GM21447 (cell line): Measurements from ENCODE around the gene BABAM2.
"Not testable (repeated sequence)": the region's sequence is repeated elsewhere in the genome, so short reads cannot be mapped to it uniquely, and the experiment has no call there.

ENCODE experiments used
- ATAC-seq: cut with Tn5 transposase; IDR thresholded peaks from one replicate; pipeline ENCODE4 v1.9.1; 2021; ENCODE audit not compliant: unreplicated experiment

The BABAM2 gene

GRCh38 chr2:27972311-27972710 is 81.8 kb downstream of the BABAM2 start:
- ATAC-seq: no peak

GRCh38 chr2:27973592-27973991 is 83.1 kb downstream of the BABAM2 start:
- no peak for ATAC-seq

GRCh38 chr2:27976308-27976707 is 85.8 kb downstream of the BABAM2 start:
- no peak for ATAC-seq

- no peak for ATAC-seq
Measured at GRCh38 chr2:27977731-27978312, 87.3 kb downstream of the BABAM2 start.

- ATAC-seq: not testable (repeated sequence)
Measured at GRCh38 chr2:27978761-27979160, 88.2 kb downstream of the BABAM2 start.

GRCh38 chr2:27980242-27980641 is 89.7 kb downstream of the BABAM2 start:
- no peak for ATAC-seq

GRCh38 chr2:27984153-27984552 is 93.6 kb downstream of the BABAM2 start:
- no peak for ATAC-seq

GRCh38 chr2:27988306-27988705 is 97.8 kb downstream of the BABAM2 start:
- no peak for ATAC-seq

- no peak for ATAC-seq
Measured at GRCh38 chr2:27988718-27989117, 98.2 kb downstream of the BABAM2 start.

- no peak for ATAC-seq
Measured at GRCh38 chr2:27989149-27989548, 98.6 kb downstream of the BABAM2 start.

- no peak for ATAC-seq
Measured at GRCh38 chr2:27990030-27990590, 99.6 kb downstream of the BABAM2 start.

- no peak for ATAC-seq
Measured at GRCh38 chr2:27991146-27991545, 100.6 kb downstream of the BABAM2 start.

- ATAC-seq: no peak
Measured at GRCh38 chr2:27992787-27993401, 102.4 kb downstream of the BABAM2 start.

GRCh38 chr2:27993402-27993787 is 102.9 kb downstream of the BABAM2 start:
- no peak for ATAC-seq

- ATAC-seq: no peak
Measured at GRCh38 chr2:27993950-27994728, 103.6 kb downstream of the BABAM2 start.

- ATAC-seq: no peak
Measured at GRCh38 chr2:27996156-27996922, 105.8 kb downstream of the BABAM2 start.

GRCh38 chr2:28000287-28000686 is 109.8 kb downstream of the BABAM2 start:
- no peak for ATAC-seq

- no peak for ATAC-seq
Measured at GRCh38 chr2:28002181-28002580, 111.7 kb downstream of the BABAM2 start.

- no peak for ATAC-seq
Measured at GRCh38 chr2:28004086-28004485, 113.6 kb downstream of the BABAM2 start.

- ATAC-seq: no peak
Measured at GRCh38 chr2:28009732-28010131, 119.2 kb downstream of the BABAM2 start.

- no peak for ATAC-seq
Measured at GRCh38 chr2:28011322-28011737, 120.8 kb downstream of the BABAM2 start.
